Ishikawa (cell line): ENCODE results near the gene HNF1A.
A peak's percentile ranks its signal among the peaks of the same experiment; 100 is the strongest.

ENCODE experiments used
- CEBPB ChIP-seq: IDR thresholded peaks from 2 replicates; pipeline ENCODE4 v1.6.1; 2012
- CREB1 ChIP-seq: IDR thresholded peaks from 2 replicates; pipeline ENCODE4 v1.6.1; 2012; ENCODE audit warnings: low read depth
- EGR1 ChIP-seq: IDR thresholded peaks from 2 replicates; pipeline ENCODE4 v1.6.1; 2012
- EP300 ChIP-seq: IDR thresholded peaks from 2 replicates; pipeline ENCODE4 v1.6.1; 2012; ENCODE audit warnings: borderline replicate concordance
- FOXM1 ChIP-seq: IDR thresholded peaks from 2 replicates; pipeline ENCODE4 v1.6.1; 2012; ENCODE audit warnings: low read depth, borderline replicate concordance
- MAX ChIP-seq: IDR thresholded peaks from 2 replicates; pipeline ENCODE4 v1.6.1; 2012
- NFIC ChIP-seq: IDR thresholded peaks from 2 replicates; pipeline ENCODE4 v1.6.1; 2012
- RAD21 ChIP-seq: IDR thresholded peaks from 2 replicates; pipeline ENCODE4 v1.6.1; 2012; ENCODE audit warnings: low read depth
- TAF1 ChIP-seq: IDR thresholded peaks from 2 replicates; pipeline ENCODE4 v1.6.1; 2012; ENCODE audit warnings: low read depth, mild to moderate bottlenecking
- TCF12 ChIP-seq: IDR thresholded peaks from 2 replicates; pipeline ENCODE4 v1.6.1; 2012; ENCODE audit warnings: low read depth
- TEAD4 ChIP-seq: IDR thresholded peaks from 2 replicates; pipeline ENCODE4 v1.6.1; 2012
- YY1 ChIP-seq: IDR thresholded peaks from 2 replicates; pipeline ENCODE4 v1.6.1; 2012; ENCODE audit warnings: low read depth
- ZBTB7A ChIP-seq: IDR thresholded peaks from 2 replicates; pipeline ENCODE4 v1.6.1; 2012; ENCODE audit warnings: low read depth
- TF ChIP-seq, protein P1 (sequence below): IDR thresholded peaks from 2 replicates; pipeline ENCODE4 v1.6.1; 2012; ENCODE audit warnings: low read depth, mild to moderate bottlenecking
- TF ChIP-seq, protein P2 (sequence below): IDR thresholded peaks from 2 replicates; pipeline ENCODE4 v1.6.1; 2012

The HNF1A gene

DNA sequence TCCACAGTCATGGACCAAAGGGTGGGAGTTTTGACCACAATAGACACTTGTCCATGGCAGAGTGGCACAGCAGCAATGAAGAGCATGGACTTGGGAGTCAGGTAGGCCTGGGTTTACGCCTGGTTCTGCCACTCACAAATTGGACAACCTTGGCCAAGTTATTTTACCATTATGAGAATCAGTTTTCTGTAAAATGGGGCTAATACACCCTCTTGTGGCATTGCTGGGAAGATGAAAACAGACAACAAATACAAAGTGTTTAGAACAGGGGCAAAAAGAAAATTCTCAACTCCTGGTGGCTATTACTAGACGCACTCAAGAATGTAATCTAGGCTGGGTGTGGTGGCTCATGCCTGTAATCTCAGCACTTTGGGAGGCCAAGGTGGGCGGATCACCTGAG lies 35.4 kb downstream of the HNF1A start:
- TF ChIP-seq NFIC = no peak
- TF ChIP-seq, protein P1, sequence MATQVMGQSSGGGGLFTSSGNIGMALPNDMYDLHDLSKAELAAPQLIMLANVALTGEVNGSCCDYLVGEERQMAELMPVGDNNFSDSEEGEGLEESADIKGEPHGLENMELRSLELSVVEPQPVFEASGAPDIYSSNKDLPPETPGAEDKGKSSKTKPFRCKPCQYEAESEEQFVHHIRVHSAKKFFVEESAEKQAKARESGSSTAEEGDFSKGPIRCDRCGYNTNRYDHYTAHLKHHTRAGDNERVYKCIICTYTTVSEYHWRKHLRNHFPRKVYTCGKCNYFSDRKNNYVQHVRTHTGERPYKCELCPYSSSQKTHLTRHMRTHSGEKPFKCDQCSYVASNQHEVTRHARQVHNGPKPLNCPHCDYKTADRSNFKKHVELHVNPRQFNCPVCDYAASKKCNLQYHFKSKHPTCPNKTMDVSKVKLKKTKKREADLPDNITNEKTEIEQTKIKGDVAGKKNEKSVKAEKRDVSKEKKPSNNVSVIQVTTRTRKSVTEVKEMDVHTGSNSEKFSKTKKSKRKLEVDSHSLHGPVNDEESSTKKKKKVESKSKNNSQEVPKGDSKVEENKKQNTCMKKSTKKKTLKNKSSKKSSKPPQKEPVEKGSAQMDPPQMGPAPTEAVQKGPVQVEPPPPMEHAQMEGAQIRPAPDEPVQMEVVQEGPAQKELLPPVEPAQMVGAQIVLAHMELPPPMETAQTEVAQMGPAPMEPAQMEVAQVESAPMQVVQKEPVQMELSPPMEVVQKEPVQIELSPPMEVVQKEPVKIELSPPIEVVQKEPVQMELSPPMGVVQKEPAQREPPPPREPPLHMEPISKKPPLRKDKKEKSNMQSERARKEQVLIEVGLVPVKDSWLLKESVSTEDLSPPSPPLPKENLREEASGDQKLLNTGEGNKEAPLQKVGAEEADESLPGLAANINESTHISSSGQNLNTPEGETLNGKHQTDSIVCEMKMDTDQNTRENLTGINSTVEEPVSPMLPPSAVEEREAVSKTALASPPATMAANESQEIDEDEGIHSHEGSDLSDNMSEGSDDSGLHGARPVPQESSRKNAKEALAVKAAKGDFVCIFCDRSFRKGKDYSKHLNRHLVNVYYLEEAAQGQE = no peak
- TF ChIP-seq TEAD4 = no peak
- TF ChIP-seq YY1 = no peak
- TF ChIP-seq CREB1 = no peak
- TF ChIP-seq EGR1 = no peak
- no peak for TF ChIP-seq TCF12
- TF ChIP-seq ZBTB7A = no peak
- TF ChIP-seq, protein P2, sequence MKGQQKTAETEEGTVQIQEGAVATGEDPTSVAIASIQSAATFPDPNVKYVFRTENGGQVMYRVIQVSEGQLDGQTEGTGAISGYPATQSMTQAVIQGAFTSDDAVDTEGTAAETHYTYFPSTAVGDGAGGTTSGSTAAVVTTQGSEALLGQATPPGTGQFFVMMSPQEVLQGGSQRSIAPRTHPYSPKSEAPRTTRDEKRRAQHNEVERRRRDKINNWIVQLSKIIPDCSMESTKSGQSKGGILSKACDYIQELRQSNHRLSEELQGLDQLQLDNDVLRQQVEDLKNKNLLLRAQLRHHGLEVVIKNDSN = no peak
- TF ChIP-seq RAD21 = no peak

- TF ChIP-seq, protein P1 = no peak
- TF ChIP-seq EGR1 (0 out of 2 replicates have a peak, but pooled peaks have one; percentile 32), FOXM1 (no peak), NFIC (no peak), TAF1 (peak; percentile 91), TEAD4 (no peak), RAD21 (no peak), YY1 (peak; percentile 99), MAX (peak; percentile 64), ZBTB7A (no peak), CREB1 (peak; percentile 87), TCF12 (peak; percentile 46; the same call in 1 of the 2 replicates), EP300 (no peak), CEBPB (no peak)
- TF ChIP-seq, protein P2 = peak; percentile 96
Measured at GRCh38 chr12:121015825-121016766, 37.8 kb downstream of the HNF1A start, which contains the start of gene C12orf43. C12orf43 (minus strand) TSS chr12:121016487; CDS start chr12:121016474, 13 bp downstream.

DNA sequence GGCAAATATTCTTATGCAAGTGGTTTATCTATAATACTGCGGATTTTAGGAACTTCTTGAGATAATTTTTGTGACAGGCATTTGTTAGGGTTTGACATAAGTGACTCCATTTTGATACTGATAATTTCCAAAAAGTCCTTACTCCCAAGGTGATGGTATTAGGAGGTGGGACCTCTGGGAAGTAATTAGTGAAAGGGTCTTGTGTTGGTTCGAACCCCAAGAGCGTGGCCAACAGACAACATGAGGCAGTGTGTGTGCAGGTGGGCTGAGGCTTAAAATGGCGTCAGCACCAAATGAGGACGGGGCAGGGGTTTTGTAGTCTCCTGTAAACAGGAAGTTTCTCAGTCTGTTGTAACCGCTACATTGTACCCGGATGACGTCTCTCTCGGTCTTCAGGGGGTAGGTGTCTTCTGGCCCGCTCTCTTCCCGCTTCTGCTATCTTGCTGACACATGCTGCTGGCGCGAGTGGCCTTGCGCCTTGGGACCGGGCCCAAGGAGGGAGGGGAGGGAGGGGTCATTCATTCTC lies 39.7 kb downstream of the HNF1A start:
- TF ChIP-seq RAD21 (no peak), EP300 (no peak), TAF1 (no peak)
- TF ChIP-seq, protein P1 = no peak

DNA sequence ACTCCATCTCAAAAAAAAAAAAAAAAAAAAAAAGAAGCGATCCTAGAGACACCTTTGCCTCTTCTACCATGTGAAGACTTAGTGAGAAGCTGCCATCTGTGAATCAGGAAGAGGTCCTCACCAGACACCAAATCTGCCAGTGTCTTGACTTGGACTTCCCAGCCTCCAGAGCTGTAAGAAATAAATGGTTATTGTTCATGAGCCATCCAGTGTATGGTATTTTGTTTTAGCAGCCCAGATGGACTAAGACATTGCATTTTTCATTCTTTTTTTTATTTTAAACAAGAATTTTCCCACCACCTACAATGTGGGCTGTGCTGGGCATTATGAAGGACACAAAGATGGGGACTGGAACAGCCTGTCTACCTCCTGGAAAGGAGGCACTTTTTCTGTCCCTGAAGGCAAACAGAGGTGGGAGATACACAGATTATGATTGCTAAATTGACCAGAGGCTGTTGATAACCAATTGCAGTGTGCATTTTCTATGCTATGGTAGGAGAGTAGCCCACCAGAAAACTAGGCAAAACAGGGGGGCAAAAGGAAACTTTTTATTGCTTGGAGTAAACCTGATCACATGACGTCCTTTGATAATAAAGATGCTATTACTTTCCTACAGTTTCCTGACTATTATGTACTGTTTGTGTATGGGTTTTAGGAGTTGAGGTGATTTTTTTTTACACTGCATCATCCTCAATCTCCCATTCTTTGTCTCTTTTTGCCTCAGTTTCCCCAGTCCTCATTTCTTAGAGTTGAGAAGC lies 40.7 kb downstream of the HNF1A start:
- TF ChIP-seq TAF1 (no peak), NFIC (no peak), TEAD4 (no peak), EP300 (no peak), RAD21 (no peak), CREB1 (no peak), FOXM1 (no peak), MAX (no peak), TCF12 (no peak), EGR1 (no peak), YY1 (no peak), ZBTB7A (no peak), CEBPB (no peak)
- TF ChIP-seq, protein P2 = no peak
- TF ChIP-seq, protein P1 = no peak
